ENCODE results near the gene GRXCR2.

GRXCR2 gene

GRCh38 chr5:145872914-145873313 lies at the start of gene GRXCR2:
Gene GRXCR2 (minus strand): TSS chr5:145873014. CDS start chr5:145872968, 46 bp downstream.
- no peak for DNase-seq (ENCODE audit: low read depth, low spot score)
- H3K9ac ChIP-seq (ENCODE audit: insufficient read length, low read depth): no peak within 1 kb of the TSS
- no peaks in the 10 kb centered on the region for H3K9me3 ChIP-seq (ENCODE audit: insufficient read depth, low read length)
- H3K4me3 ChIP-seq (ENCODE audit: insufficient read length, low read depth): no peak within 1 kb of the TSS
- H3K36me3 ChIP-seq (ENCODE audit: insufficient read depth, insufficient read length, low read length): no peaks in the 10 kb centered on the region
- no peaks in the 10 kb centered on the region for H3K4me1 ChIP-seq (ENCODE audit: insufficient read depth, insufficient read length)
- no peaks in the 10 kb centered on the region for H3K27me3 ChIP-seq (ENCODE audit: insufficient read depth, insufficient read length)
- TF ChIP-seq SUZ12 (IDR thresholded peaks at IDR 0.05; ENCODE audit: extremely low read depth, insufficient read depth, insufficient read length) (no peak), ZNF274 (IDR thresholded peaks at IDR 0.05; ENCODE audit: low read depth, low read length) (no peak), YY1 (IDR thresholded peaks at IDR 0.05; ENCODE audit: insufficient read depth, insufficient read length) (no peak)

GRCh38 chr5:145922059-145922458 lies 49.2 kb upstream of the GRXCR2 start:
- no peak for TF ChIP-seq ZNF274 (IDR thresholded peaks at IDR 0.05; ENCODE audit: low read depth, low read length)
- no peak for TF ChIP-seq SUZ12 (IDR thresholded peaks at IDR 0.05; ENCODE audit: extremely low read depth, insufficient read depth, insufficient read length)
- TF ChIP-seq YY1 (IDR thresholded peaks at IDR 0.05; ENCODE audit: insufficient read depth, insufficient read length): no peak
- Histone ChIP-seq H3K27me3 (ENCODE audit: insufficient read depth, insufficient read length) (no peaks in the 10 kb centered on the region), H3K4me1 (ENCODE audit: insufficient read depth, insufficient read length) (no peaks in the 10 kb centered on the region), H3K4me3 (ENCODE audit: insufficient read length, low read depth) (no peak overlapping the region), H3K9ac (ENCODE audit: insufficient read length, low read depth) (no peak overlapping the region), H3K36me3 (ENCODE audit: insufficient read depth, insufficient read length, low read length) (no peaks in the 10 kb centered on the region), H3K9me3 (ENCODE audit: insufficient read depth, low read length) (no peaks in the 10 kb centered on the region)
- DNase-seq (ENCODE audit: low read depth, low spot score): no peak

GRCh38 chr5:145921211-145921610 lies 48.4 kb upstream of the GRXCR2 start:
- Histone ChIP-seq H3K27me3 (ENCODE audit: insufficient read depth, insufficient read length) (no peaks in the 10 kb centered on the region), H3K4me1 (ENCODE audit: insufficient read depth, insufficient read length) (no peaks in the 10 kb centered on the region), H3K9ac (ENCODE audit: insufficient read length, low read depth) (no peak overlapping the region), H3K4me3 (ENCODE audit: insufficient read length, low read depth) (no peak overlapping the region), H3K36me3 (ENCODE audit: insufficient read depth, insufficient read length, low read length) (no peaks in the 10 kb centered on the region), H3K9me3 (ENCODE audit: insufficient read depth, low read length) (no peaks in the 10 kb centered on the region)
- no peak for TF ChIP-seq ZNF274 (IDR thresholded peaks at IDR 0.05; ENCODE audit: low read depth, low read length)
- TF ChIP-seq YY1 (IDR thresholded peaks at IDR 0.05; ENCODE audit: insufficient read depth, insufficient read length): no peak
- no peak for TF ChIP-seq SUZ12 (IDR thresholded peaks at IDR 0.05; ENCODE audit: extremely low read depth, insufficient read depth, insufficient read length)
- no peak for DNase-seq (ENCODE audit: low read depth, low spot score)

GRCh38 chr5:145920542-145921210 lies 47.9 kb upstream of the GRXCR2 start:
- Histone ChIP-seq H3K36me3 (ENCODE audit: insufficient read depth, insufficient read length, low read length) (no peaks in the 10 kb centered on the region), H3K9me3 (ENCODE audit: insufficient read depth, low read length) (no peaks in the 10 kb centered on the region), H3K9ac (ENCODE audit: insufficient read length, low read depth) (no peak overlapping the region), H3K4me1 (ENCODE audit: insufficient read depth, insufficient read length) (no peaks in the 10 kb centered on the region), H3K27me3 (ENCODE audit: insufficient read depth, insufficient read length) (no peaks in the 10 kb centered on the region), H3K4me3 (ENCODE audit: insufficient read length, low read depth) (no peak overlapping the region)
- DNase-seq (ENCODE audit: low read depth, low spot score): no peak
- TF ChIP-seq YY1 (IDR thresholded peaks at IDR 0.05; ENCODE audit: insufficient read depth, insufficient read length) (no peak), ZNF274 (IDR thresholded peaks at IDR 0.05; ENCODE audit: low read depth, low read length) (no peak), SUZ12 (IDR thresholded peaks at IDR 0.05; ENCODE audit: extremely low read depth, insufficient read depth, insufficient read length) (no peak)

GRCh38 chr5:145919413-145919812 lies 46.6 kb upstream of the GRXCR2 start:
- Histone ChIP-seq H3K9ac (ENCODE audit: insufficient read length, low read depth) (no peak overlapping the region), H3K4me1 (ENCODE audit: insufficient read depth, insufficient read length) (no peaks in the 10 kb centered on the region), H3K27me3 (ENCODE audit: insufficient read depth, insufficient read length) (no peaks in the 10 kb centered on the region), H3K36me3 (ENCODE audit: insufficient read depth, insufficient read length, low read length) (no peaks in the 10 kb centered on the region), H3K4me3 (ENCODE audit: insufficient read length, low read depth) (no peak overlapping the region), H3K9me3 (ENCODE audit: insufficient read depth, low read length) (no peaks in the 10 kb centered on the region)
- no peak for DNase-seq (ENCODE audit: low read depth, low spot score)
- TF ChIP-seq YY1 (IDR thresholded peaks at IDR 0.05; ENCODE audit: insufficient read depth, insufficient read length): no peak
- TF ChIP-seq SUZ12 (IDR thresholded peaks at IDR 0.05; ENCODE audit: extremely low read depth, insufficient read depth, insufficient read length): no peak
- no peak for TF ChIP-seq ZNF274 (IDR thresholded peaks at IDR 0.05; ENCODE audit: low read depth, low read length)

GRCh38 chr5:145918397-145918796 lies 45.6 kb upstream of the GRXCR2 start:
- Histone ChIP-seq H3K27me3 (ENCODE audit: insufficient read depth, insufficient read length) (no peaks in the 10 kb centered on the region), H3K9me3 (ENCODE audit: insufficient read depth, low read length) (no peaks in the 10 kb centered on the region), H3K4me1 (ENCODE audit: insufficient read depth, insufficient read length) (no peaks in the 10 kb centered on the region), H3K9ac (ENCODE audit: insufficient read length, low read depth) (no peak overlapping the region), H3K4me3 (ENCODE audit: insufficient read length, low read depth) (no peak overlapping the region), H3K36me3 (ENCODE audit: insufficient read depth, insufficient read length, low read length) (no peaks in the 10 kb centered on the region)
- TF ChIP-seq SUZ12 (IDR thresholded peaks at IDR 0.05; ENCODE audit: extremely low read depth, insufficient read depth, insufficient read length): no peak
- DNase-seq (ENCODE audit: low read depth, low spot score): no peak

- Histone ChIP-seq H3K4me3 (ENCODE audit: insufficient read length, low read depth) (no peak overlapping the region), H3K9me3 (ENCODE audit: insufficient read depth, low read length) (no peaks in the 10 kb centered on the region)
These were observed 44.5 kb upstream of the GRXCR2 start for GRCh38 chr5:145917288-145917687.

More at GRCh38 chr5:145917288-145917687, 44.5 kb upstream of the GRXCR2 start:
- TF ChIP-seq SUZ12 (IDR thresholded peaks at IDR 0.05; ENCODE audit: extremely low read depth, insufficient read depth, insufficient read length) (no peak), ZNF274 (IDR thresholded peaks at IDR 0.05; ENCODE audit: low read depth, low read length) (no peak), YY1 (IDR thresholded peaks at IDR 0.05; ENCODE audit: insufficient read depth, insufficient read length) (no peak)
- no peaks in the 10 kb centered on the region for H3K4me1 ChIP-seq (ENCODE audit: insufficient read depth, insufficient read length)
- DNase-seq (ENCODE audit: low read depth, low spot score): no peak
- no peak overlapping the region for H3K9ac ChIP-seq (ENCODE audit: insufficient read length, low read depth)
- no peaks in the 10 kb centered on the region for H3K27me3 ChIP-seq (ENCODE audit: insufficient read depth, insufficient read length)
- no peaks in the 10 kb centered on the region for H3K36me3 ChIP-seq (ENCODE audit: insufficient read depth, insufficient read length, low read length)

All from NT2/D1 (cell line).